Measurements from ENCODE around the gene VSTM4. TPM values are rescaled to one million over a fixed set of nuclear protein-coding genes. Genes with fewer than 3 reads are reported as not detected.

Gene VSTM4
- total RNA-seq, 1 experiment from 2014 or later, result not detected

GRCh38 chr10:49058463-49059255 lies 56.7 kb downstream of the VSTM4 start:
- no peak for DNase-seq
- Mint-ChIP-seq H3K4me3 (ENCODE audit: unreplicated experiment) (no peak overlapping the region), H3K27ac (ENCODE audit: unreplicated experiment) (no peak overlapping the region), H3K9me3 (ENCODE audit: unreplicated experiment) (peaks cover 31% of the 10 kb centered on the region), H3K36me3 (ENCODE audit: insufficient read depth, unreplicated experiment) (no peaks in the 10 kb centered on the region), H3K4me1 (ENCODE audit: low read depth, unreplicated experiment) (no peaks in the 10 kb centered on the region), H3K27me3 (ENCODE audit: insufficient read depth, unreplicated experiment) (peaks cover 40% of the 10 kb centered on the region)
- no peak for TF ChIP-seq CTCF (IDR thresholded peaks at IDR 0.05; ENCODE audit: insufficient read depth in 1 of 2, low read depth in 1 of 2, low read length in 1 of 2, severe bottlenecking in 1 of 2, unreplicated experiment in 1 of 2)
- peaks cover 25% of the 10 kb centered on the region for H3K9me3 ChIP-seq
- no peaks in the 10 kb centered on the region for H3K36me3 ChIP-seq (ENCODE audit: control insufficient read depth, insufficient read depth, low read length)
- no peaks in the 10 kb centered on the region for H3K4me1 ChIP-seq
- BruUV-seq (replicated peaks), result no TSS peak
- ChIA-PET CTCF (no interaction called here), POLR2A (no interaction called here)
- intact Hi-C loops (cut with micrococcal nuclease; ENCODE audit: unreplicated experiment), result no loop called here
- 0 out of 2 replicates have a peak, but pooled peaks cover 1% of the 10 kb centered on the region for H3K27me3 ChIP-seq (replicated peaks; ENCODE audit: control insufficient read depth, insufficient read depth, low read length)
- H3K4me3 ChIP-seq (ENCODE audit: low read depth, low read length), result no peak overlapping the region

GRCh38 chr10:49057231-49057880 lies 58.0 kb downstream of the VSTM4 start:
- H3K27me3 Mint-ChIP-seq (ENCODE audit: insufficient read depth, unreplicated experiment), result peaks cover 40% of the 10 kb centered on the region
- H3K4me1 ChIP-seq, result no peaks in the 10 kb centered on the region
- TF ChIP-seq CTCF (IDR thresholded peaks at IDR 0.05; ENCODE audit: insufficient read depth in 1 of 2, low read depth in 1 of 2, low read length in 1 of 2, severe bottlenecking in 1 of 2, unreplicated experiment in 1 of 2), result no peak
- DNase-seq, result no peak
- H3K9me3 ChIP-seq, result peaks cover 22% of the 10 kb centered on the region
- no peaks in the 10 kb centered on the region for H3K36me3 Mint-ChIP-seq (ENCODE audit: insufficient read depth, unreplicated experiment)
- H3K27ac Mint-ChIP-seq (ENCODE audit: unreplicated experiment), result no peak overlapping the region
- intact Hi-C loops (cut with micrococcal nuclease; ENCODE audit: unreplicated experiment), result no loop called here
- H3K4me1 Mint-ChIP-seq (ENCODE audit: low read depth, unreplicated experiment), result no peaks in the 10 kb centered on the region
- 0 out of 2 replicates have a peak, but pooled peaks cover 1% of the 10 kb centered on the region for H3K27me3 ChIP-seq (replicated peaks; ENCODE audit: control insufficient read depth, insufficient read depth, low read length)
- H3K4me3 Mint-ChIP-seq (ENCODE audit: unreplicated experiment), result no peak overlapping the region
- no TSS peak for BruUV-seq (replicated peaks)
- H3K9me3 Mint-ChIP-seq (ENCODE audit: unreplicated experiment), result peaks cover 23% of the 10 kb centered on the region
- ChIA-PET CTCF (no interaction called here), POLR2A (no interaction called here)
- H3K36me3 ChIP-seq (ENCODE audit: control insufficient read depth, insufficient read depth, low read length), result no peaks in the 10 kb centered on the region
- H3K4me3 ChIP-seq (ENCODE audit: low read depth, low read length), result no peak overlapping the region

- ChIA-PET CTCF (no interaction called here), POLR2A (no interaction called here)
- Histone ChIP-seq H3K36me3 (ENCODE audit: control insufficient read depth, insufficient read depth, low read length) (no peaks in the 10 kb centered on the region), H3K4me1 (no peaks in the 10 kb centered on the region), H3K9me3 (peaks cover 12% of the 10 kb centered on the region), H3K4me3 (ENCODE audit: low read depth, low read length) (no peak overlapping the region), H3K27me3 (replicated peaks; ENCODE audit: control insufficient read depth, insufficient read depth, low read length) (0 out of 2 replicates have a peak, but pooled peaks cover 1% of the 10 kb centered on the region)
- no peak for DNase-seq
- H3K4me1 Mint-ChIP-seq (ENCODE audit: low read depth, unreplicated experiment), result no peaks in the 10 kb centered on the region
- peaks cover 32% of the 10 kb centered on the region for H3K27me3 Mint-ChIP-seq (ENCODE audit: insufficient read depth, unreplicated experiment)
- no peak overlapping the region for H3K4me3 Mint-ChIP-seq (ENCODE audit: unreplicated experiment)
- peaks cover 13% of the 10 kb centered on the region for H3K9me3 Mint-ChIP-seq (ENCODE audit: unreplicated experiment)
- intact Hi-C loops (cut with micrococcal nuclease; ENCODE audit: unreplicated experiment), result no loop called here
- no peaks in the 10 kb centered on the region for H3K36me3 Mint-ChIP-seq (ENCODE audit: insufficient read depth, unreplicated experiment)
- no peak for TF ChIP-seq CTCF (IDR thresholded peaks at IDR 0.05; ENCODE audit: insufficient read depth in 1 of 2, low read depth in 1 of 2, low read length in 1 of 2, severe bottlenecking in 1 of 2, unreplicated experiment in 1 of 2)
- H3K27ac Mint-ChIP-seq (ENCODE audit: unreplicated experiment), result no peak overlapping the region
- no TSS peak for BruUV-seq (replicated peaks)
Measured at GRCh38 chr10:49056356-49056755, 59.0 kb downstream of the VSTM4 start.
